Stimulated activated memory B cell treated with anti-CD40 and anti-IgM and Interleukin-4, amounts not matched to agents 10 μg/mL and 1 μg/mL and 100 μg/mL, for 72 hours (primary cell): ENCODE results near the gene DGKA.
"Not testable (repeated sequence)": the region's sequence is repeated elsewhere in the genome, so short reads cannot be mapped to it uniquely, and the experiment has no call there.

Source experiments
- ATAC-seq: fragments of 150-1000 bp; cut with Tn5 transposase; 2 replicates; pipeline ENCODE4 v1.10.0; 2021
- H3K27ac Mint-ChIP-seq: one replicate; pipeline ENCODE4 v1.8.0; 2022; ENCODE audit warnings: mild to moderate bottlenecking, mixed read lengths
- H3K27me3 Mint-ChIP-seq: one replicate; pipeline ENCODE4 v1.8.0; 2022; ENCODE audit warnings: mixed read lengths
- H3K36me3 Mint-ChIP-seq: one replicate; pipeline ENCODE4 v1.8.0; 2022; ENCODE audit warnings: mixed read lengths
- H3K4me1 Mint-ChIP-seq: one replicate; pipeline ENCODE4 v1.8.0; 2022; ENCODE audit warnings: mixed read lengths
- H3K4me3 Mint-ChIP-seq: one replicate; pipeline ENCODE4 v1.8.0; 2022; ENCODE audit warnings: mild to moderate bottlenecking, moderate library complexity, mixed read lengths
- H3K9me3 Mint-ChIP-seq: one replicate; pipeline ENCODE4 v1.8.0; 2022; ENCODE audit warnings: mixed read lengths

DGKA gene

DNA sequence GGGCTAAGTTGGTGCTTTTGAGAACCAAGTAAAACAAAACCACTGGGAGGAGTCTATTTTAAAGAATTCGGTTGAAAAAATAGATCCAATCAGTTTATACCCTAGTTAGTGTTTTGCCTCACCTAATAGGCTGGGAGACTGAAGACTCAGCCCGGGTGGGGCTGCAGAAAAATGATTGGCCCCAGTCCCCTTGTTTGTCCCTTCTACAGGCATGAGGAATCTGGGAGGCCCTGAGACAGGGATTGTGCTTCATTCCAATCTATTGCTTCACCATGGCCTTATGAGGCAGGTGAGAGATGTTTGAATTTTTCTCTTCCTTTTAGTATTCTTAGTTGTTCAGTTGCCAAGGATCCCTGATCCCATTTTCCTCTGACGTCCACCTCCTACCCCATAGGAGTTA, 41.1 kb downstream of the DGKA start:
- H3K4me3 Mint-ChIP-seq, result no peak overlapping the region
- peaks cover 15% of the 10 kb centered on the region for H3K36me3 Mint-ChIP-seq
- ATAC-seq, result no peak
- no peaks in the 10 kb centered on the region for H3K27me3 Mint-ChIP-seq
- peaks cover 37% of the 10 kb centered on the region for H3K4me1 Mint-ChIP-seq
- peak overlapping the region; percentile 12 for H3K27ac Mint-ChIP-seq
- H3K9me3 Mint-ChIP-seq, result no peaks in the 10 kb centered on the region

DNA sequence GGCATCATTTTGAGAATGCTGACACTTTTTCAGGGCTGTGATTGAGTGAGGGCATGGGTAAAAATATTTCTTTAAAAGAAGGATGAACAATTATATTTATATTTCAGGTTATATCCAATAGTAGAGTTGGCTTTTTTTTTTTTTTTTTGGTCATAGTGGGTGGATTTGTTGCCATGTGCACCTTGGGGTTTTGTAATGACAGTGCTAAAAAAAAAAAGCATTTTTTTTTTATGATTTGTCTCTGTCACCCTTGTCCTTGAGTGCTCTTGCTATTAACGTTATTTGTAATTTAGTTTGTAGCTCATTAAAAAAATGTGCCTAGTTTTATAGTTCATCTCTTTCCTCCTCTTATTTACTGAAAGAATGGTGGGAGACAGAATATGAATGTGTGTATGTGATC, 41.5 kb downstream of the DGKA start:
- Mint-ChIP-seq H3K27ac (no peak overlapping the region), H3K4me1 (peaks cover 33% of the 10 kb centered on the region), H3K9me3 (no peaks in the 10 kb centered on the region), H3K4me3 (no peak overlapping the region), H3K27me3 (no peaks in the 10 kb centered on the region), H3K36me3 (peaks cover 15% of the 10 kb centered on the region)
- no peak for ATAC-seq

DNA sequence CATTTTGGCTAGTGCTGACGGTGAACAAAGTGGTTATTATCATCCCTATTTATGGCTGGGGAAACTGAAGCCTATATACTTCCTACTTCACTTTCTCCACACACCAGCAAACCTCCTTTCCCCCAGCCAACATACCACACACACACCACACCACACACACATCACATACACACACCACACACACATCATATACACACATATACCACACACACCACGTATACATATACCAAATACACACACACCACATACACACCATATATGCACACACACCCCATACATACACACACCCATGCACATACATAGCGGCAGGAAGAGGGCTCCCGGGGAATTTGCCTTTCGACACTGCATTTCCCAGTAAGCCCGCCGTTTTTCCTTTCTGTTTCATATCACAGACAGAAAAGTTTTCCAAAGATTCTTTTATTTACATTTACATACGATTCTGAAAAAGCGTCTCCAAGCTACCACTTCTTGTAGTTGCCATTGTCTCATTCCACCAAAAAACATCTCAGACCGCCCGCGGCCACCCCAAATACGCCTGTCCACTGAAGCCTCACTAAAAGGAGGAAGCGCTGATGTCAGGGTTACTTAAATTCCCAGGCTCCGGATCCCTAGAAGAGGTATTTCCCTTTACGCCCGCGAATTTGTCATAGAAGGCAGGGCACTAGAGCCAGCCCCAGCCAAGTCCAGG, 42.1 kb downstream of the DGKA start:
- no peak for ATAC-seq
- no peak overlapping the region for H3K27ac Mint-ChIP-seq
- H3K4me3 Mint-ChIP-seq, result no peak overlapping the region
- no peaks in the 10 kb centered on the region for H3K27me3 Mint-ChIP-seq
- peaks cover 13% of the 10 kb centered on the region for H3K36me3 Mint-ChIP-seq
- H3K4me1 Mint-ChIP-seq, result peaks cover 32% of the 10 kb centered on the region
- no peaks in the 10 kb centered on the region for H3K9me3 Mint-ChIP-seq

DNA sequence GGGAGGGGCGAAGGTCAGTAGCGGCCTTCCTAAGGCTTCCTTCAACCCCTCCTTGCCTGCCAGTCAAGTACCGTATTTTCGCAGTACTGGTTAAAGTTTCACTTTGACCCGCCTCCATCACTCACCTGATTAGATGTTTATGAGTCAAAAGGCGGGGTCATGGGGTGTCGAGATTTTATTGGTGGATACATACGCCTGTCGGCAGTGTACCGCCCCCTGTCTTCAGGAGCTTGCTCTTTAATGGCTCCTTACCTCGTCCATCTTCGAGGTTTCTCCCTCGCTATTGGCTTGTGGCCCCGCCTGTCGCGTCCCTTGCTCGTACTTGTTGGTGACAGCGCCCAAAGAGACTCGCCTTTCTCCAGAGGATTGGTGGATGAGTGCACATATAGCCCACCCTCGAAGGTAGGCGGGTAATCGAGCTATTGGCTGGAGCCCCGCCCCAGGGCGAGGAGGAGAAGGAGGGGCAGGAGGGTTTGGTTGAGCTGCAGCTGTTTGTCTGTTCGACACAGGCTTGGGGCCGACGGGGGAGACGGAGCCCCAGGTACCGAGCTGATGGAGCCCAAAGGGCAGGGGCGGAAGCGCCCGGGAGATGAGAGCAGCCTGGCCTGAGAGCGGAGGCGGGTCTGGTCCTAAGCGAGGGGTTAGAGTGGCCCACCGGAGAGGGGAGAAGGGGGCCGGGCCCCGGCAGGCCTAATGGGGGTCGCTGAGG, 42.8 kb downstream of the DGKA start, which contains the start of gene RAB5B:
Gene RAB5B (plus strand): TSS at position 480 of the 709 bp plus-strand sequence. CDS start 12,883 bp downstream, outside the sequence.
- Mint-ChIP-seq H3K9me3 (no peaks in the 10 kb centered on the region), H3K36me3 (peaks cover 15% of the 10 kb centered on the region), H3K4me3 (no peak within 1 kb of the TSS)

DNA sequence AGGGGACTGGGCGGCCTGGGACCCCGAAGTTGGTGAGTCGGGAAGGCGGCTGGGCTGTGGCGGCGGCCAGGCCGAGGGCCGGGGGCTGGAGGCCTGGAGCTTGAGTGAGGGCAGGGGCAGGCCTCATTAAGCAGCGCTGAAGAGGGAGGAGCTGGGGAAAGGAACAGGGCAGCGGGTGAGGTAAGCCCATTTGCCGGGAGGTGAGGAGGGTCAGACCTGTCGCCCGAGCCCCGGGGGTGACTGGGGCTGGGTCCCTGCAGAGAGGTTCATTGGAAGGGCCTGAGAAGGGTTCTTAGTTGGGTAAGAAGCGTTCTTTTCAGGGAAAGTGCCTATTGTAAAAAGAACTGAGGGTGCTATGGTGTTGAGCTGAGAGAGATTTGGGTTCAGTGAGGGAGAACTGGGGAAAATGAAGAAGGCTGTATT, 43.4 kb downstream of the DGKA start:
- H3K4me3 Mint-ChIP-seq, result no peak overlapping the region
- no peaks in the 10 kb centered on the region for H3K27me3 Mint-ChIP-seq
- peaks cover 15% of the 10 kb centered on the region for H3K36me3 Mint-ChIP-seq
- ATAC-seq, result peak; percentile 29
- peaks cover 38% of the 10 kb centered on the region for H3K4me1 Mint-ChIP-seq
- no peak overlapping the region for H3K27ac Mint-ChIP-seq
- no peaks in the 10 kb centered on the region for H3K9me3 Mint-ChIP-seq

More for the DNA sequence above, 42.8 kb downstream of the DGKA start, which contains the start of gene RAB5B:
- no peak within 1 kb of the TSS for H3K27ac Mint-ChIP-seq
- no peaks in the 10 kb centered on the region for H3K27me3 Mint-ChIP-seq
- peaks cover 32% of the 10 kb centered on the region for H3K4me1 Mint-ChIP-seq
- ATAC-seq, result peak; percentile 98

DNA sequence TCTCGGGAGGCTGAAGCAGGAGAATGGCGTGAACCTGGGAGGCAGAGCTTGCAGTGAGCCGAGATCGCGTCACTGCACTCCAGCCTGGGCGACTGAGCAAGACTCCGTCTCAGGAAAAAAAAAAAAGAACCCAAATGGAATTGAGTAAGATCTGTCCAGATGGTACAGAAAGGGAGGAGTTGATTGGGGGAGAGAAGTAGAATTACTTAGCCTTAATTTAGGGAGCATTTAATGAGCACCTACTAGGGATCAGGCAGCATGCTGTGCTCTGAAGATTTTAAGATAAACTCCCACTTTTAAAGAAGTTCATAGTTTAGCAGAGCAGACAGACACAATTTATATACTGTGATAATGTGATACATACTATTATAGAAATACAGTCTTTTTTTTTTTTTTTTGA, 47.4 kb downstream of the DGKA start:
- peaks cover 40% of the 10 kb centered on the region for H3K4me1 Mint-ChIP-seq
- no peaks in the 10 kb centered on the region for H3K9me3 Mint-ChIP-seq
- ATAC-seq, result no peak
- no peaks in the 10 kb centered on the region for H3K27me3 Mint-ChIP-seq
- no peak overlapping the region for H3K27ac Mint-ChIP-seq
- H3K36me3 Mint-ChIP-seq, result peaks cover 28% of the 10 kb centered on the region
- H3K4me3 Mint-ChIP-seq, result no peak overlapping the region

DNA sequence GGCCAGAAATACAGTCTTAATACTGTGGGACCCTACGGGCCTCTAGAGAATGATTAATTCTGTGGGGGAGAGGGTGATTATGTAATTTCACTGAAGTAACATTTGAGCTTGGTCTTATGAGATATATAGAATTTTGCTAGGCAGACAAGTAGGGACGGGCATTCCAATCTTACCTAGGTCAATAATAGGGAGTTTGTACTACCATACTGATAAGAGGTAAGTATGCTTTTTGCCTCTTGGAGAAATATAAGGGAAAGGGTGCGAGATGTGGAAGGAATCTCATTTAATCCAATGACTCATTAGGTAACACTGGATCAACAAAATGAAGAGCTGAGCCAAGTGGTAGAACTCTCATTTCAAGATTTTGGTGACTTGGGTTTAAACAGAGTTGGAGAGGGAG, 48.1 kb downstream of the DGKA start:
- peaks cover 33% of the 10 kb centered on the region for H3K36me3 Mint-ChIP-seq
- peaks cover 47% of the 10 kb centered on the region for H3K4me1 Mint-ChIP-seq
- H3K4me3 Mint-ChIP-seq, result no peak overlapping the region
- H3K9me3 Mint-ChIP-seq, result no peaks in the 10 kb centered on the region
- ATAC-seq, result no peak
- H3K27ac Mint-ChIP-seq, result no peak overlapping the region
- no peaks in the 10 kb centered on the region for H3K27me3 Mint-ChIP-seq

DNA sequence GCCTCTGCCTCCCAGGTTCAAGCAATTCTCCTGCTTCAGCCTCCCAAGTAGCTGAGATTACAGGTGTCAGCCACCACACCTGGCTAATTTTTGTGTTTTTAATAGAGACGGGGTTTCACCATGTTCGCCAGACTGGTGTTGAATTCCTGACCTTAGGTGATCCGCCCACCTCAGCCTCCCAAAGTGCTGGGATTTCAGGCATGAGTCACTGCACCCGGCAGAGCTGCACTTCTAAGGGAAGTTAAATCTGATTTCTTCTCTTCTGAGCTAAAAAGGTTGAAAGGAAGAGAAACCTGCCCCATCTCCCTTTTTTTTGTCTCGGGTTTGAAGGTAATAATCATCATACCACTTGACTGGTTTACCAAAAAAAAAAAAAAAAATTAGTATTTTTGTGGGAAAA, 50.9 kb downstream of the DGKA start:
- H3K9me3 Mint-ChIP-seq, H3K4me3 Mint-ChIP-seq, H3K27ac Mint-ChIP-seq: not testable (repeated sequence)

DNA sequence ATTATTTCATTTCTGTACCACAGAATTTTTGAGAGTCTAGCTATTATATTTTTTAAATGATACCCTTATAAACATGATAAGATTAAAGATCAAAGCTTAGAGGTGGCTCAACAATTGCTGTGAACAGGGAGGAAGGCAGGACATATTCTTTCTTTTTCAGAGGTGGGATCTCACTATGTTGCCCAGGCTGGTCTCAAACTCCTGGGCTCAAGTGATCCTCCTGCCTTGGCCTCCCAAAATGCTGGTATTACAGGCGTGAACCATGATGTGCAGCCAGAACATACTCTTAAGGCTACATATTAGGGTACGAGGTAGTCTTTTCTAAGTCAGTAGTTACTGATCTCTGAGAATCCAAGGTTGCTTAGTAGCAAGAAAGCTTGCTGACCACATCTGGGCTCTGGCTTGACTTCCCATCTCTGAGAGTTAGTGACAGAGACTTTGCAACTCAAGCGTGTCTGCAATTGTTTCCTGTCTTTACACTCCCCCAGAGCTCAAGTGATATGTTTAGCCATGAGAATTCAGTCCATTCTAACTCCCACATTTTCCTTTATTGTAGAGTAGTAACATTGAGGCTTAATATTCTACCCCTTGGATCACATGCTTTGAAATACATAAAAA, 51.5 kb downstream of the DGKA start:
- Mint-ChIP-seq H3K27me3 (no peaks in the 10 kb centered on the region), H3K9me3 (no peaks in the 10 kb centered on the region), H3K4me1 (peaks cover 41% of the 10 kb centered on the region), H3K27ac (no peak overlapping the region), H3K4me3 (no peak overlapping the region), H3K36me3 (peaks cover 38% of the 10 kb centered on the region)
- ATAC-seq, result peak; percentile 76

More for the DNA sequence above, 50.9 kb downstream of the DGKA start:
- not testable (repeated sequence) for ATAC-seq, H3K27me3 Mint-ChIP-seq
- peaks cover 36% of the 10 kb centered on the region for H3K36me3 Mint-ChIP-seq
- peaks cover 41% of the 10 kb centered on the region for H3K4me1 Mint-ChIP-seq

DNA sequence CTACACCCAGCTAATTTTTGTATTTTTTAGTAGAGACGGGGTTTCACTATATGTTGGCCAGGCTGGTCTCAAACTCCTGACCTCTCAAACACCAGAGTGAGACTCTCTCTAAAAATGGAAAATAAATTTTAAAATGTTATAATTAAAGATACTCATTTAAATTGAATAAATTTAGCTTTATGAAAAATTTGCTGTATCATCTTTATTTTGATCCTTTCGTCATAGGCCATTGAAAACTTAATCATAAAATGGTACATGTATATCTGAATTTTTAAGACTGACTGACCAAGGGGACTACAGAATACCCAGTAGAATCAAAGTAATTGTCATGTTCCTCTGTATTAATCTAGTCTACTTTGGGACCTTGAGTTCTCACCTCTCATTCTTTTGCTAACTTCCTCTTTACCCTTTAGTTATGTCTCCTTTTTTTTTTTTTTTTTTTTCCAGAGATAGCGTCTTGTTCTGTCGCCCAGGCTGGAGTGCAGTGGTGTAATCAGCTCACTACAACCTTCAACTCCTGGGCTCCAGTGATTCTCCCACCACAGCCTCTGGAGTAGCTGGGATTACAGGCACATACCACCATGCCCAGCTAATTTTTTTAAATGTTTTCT, 52.4 kb downstream of the DGKA start:
- Mint-ChIP-seq H3K9me3 (no peaks in the 10 kb centered on the region), H3K27me3 (no peaks in the 10 kb centered on the region), H3K36me3 (peaks cover 36% of the 10 kb centered on the region), H3K4me1 (peaks cover 33% of the 10 kb centered on the region), H3K4me3 (no peak overlapping the region), H3K27ac (peak overlapping the region; percentile 59)
- peak; percentile 43 for ATAC-seq

DNA sequence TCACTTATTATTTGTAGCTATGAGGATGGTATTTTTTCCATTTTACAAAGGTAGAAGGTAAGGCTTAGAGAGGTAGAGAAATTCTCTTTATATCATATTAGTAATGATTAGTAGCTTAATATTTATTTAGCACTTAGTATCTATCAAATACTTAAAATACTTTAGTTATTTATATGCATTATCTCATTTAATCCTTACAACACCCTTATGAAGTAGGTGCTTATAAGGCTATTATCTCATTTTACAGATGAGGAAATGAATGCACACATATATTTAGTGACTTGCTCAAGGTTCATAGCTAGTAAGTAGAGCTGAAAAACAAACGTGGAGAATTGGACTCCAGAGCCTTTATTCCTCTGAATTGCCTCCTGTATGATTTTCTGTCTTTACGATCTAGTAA, 53.9 kb downstream of the DGKA start:
- Mint-ChIP-seq H3K27me3 (no peaks in the 10 kb centered on the region), H3K27ac (no peak overlapping the region), H3K4me1 (peaks cover 24% of the 10 kb centered on the region), H3K4me3 (no peak overlapping the region), H3K9me3 (no peaks in the 10 kb centered on the region), H3K36me3 (peaks cover 44% of the 10 kb centered on the region)
- ATAC-seq, result no peak

DNA sequence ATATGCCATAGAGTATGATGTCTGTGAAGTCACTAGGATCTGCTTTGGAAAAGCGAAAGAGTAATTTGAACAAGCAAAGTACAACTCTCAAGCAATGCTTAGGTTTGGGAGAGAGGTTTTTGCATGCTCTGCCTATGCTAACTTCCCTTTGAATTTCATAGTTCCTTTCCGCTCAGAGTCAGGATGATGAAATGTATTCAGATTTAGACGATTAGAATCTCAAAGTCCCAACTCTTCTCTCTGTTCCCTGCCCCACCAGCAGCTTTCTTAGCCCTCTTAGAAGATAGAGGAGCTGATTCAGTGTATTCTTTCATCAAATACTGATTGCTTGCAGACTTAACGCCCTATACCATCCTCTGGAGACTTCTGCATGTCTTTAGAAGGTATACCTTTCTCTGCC, 54.4 kb downstream of the DGKA start:
- Mint-ChIP-seq H3K4me3 (no peak overlapping the region), H3K36me3 (peaks cover 44% of the 10 kb centered on the region), H3K4me1 (peaks cover 20% of the 10 kb centered on the region), H3K27ac (no peak overlapping the region), H3K27me3 (no peaks in the 10 kb centered on the region), H3K9me3 (no peaks in the 10 kb centered on the region)
- ATAC-seq, result no peak

DNA sequence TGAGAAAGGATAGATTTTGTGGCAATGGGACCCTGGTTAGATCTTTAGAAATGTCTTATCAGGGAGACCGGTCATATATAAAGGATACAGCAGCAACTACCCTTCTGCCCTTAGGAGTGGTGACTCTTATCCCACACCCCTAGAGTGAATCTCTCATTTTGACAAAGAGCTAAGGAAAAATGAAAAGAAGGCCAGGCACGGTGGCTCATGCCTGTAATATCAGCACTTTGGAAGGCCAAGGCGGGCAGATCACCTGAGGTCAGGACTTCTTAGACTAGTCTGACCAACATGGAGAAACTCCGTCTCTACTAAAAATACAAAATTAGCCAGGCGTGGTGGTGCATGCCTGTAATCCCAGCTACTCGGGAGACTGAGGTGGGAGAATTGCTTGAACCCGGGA, 55.0 kb downstream of the DGKA start:
- Mint-ChIP-seq H3K4me1 (peaks cover 18% of the 10 kb centered on the region), H3K36me3 (peaks cover 45% of the 10 kb centered on the region)
- not testable (repeated sequence) for H3K27me3 Mint-ChIP-seq, H3K4me3 Mint-ChIP-seq, H3K9me3 Mint-ChIP-seq, ATAC-seq, H3K27ac Mint-ChIP-seq

DNA sequence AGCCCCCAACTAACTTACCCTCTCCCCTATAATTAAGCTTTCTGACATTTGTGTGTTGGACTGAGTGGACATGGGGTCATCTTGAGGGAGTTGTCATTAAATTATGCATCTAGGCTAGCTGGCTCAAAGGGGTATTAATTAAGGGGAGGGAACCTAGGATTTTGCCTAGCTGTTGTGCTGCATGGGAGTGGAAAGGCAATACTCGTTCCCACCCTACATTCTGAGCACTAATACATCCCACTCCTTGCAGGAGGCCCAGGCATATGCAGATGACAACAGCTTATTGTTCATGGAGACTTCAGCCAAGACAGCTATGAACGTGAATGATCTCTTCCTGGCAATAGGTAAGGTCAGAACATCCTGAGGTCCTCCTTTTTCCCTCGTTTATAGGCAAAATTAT, 60.1 kb downstream of the DGKA start:
- no peaks in the 10 kb centered on the region for H3K9me3 Mint-ChIP-seq
- H3K27ac Mint-ChIP-seq, result peak overlapping the region; percentile 14
- peaks cover 69% of the 10 kb centered on the region for H3K36me3 Mint-ChIP-seq
- ATAC-seq, result no peak
- peaks cover 3% of the 10 kb centered on the region for H3K4me1 Mint-ChIP-seq
- H3K27me3 Mint-ChIP-seq, result no peaks in the 10 kb centered on the region
- H3K4me3 Mint-ChIP-seq, result no peak overlapping the region

DNA sequence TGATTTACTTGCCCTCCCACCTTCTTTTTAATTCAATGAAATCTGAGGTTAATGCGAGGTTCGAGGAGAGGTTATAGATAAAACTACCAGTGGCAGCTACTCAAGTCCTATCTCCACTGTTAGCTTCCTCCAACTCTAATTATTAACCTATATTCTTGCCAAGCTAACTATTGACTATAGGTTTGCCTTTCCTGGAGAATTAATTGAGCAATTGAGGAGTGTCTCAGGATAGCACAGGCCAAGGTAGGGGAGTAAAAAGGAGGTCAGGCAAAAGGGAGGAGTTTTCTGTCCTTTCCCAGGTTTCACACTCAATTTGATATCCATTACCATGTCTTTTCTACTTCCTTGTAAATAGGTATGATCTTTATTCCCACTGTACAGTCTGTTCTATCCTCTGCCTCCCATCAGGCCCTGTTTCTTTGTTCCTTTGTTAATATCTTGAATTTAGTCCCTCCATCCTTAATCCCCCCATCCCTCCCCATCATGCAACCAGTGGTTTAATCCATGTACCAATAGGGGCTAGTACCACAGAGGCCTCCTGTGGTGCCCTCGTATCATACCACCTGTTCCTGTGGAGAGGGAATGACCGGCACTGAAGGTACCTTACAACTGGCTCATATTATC, 62.4 kb downstream of the DGKA start:
- Mint-ChIP-seq H3K36me3 (peaks cover 61% of the 10 kb centered on the region), H3K27me3 (no peaks in the 10 kb centered on the region), H3K9me3 (no peaks in the 10 kb centered on the region), H3K4me1 (peaks cover 19% of the 10 kb centered on the region), H3K27ac (no peak overlapping the region), H3K4me3 (no peak overlapping the region)
- ATAC-seq, result no peak
